Stimulated activated CD4-positive, alpha-beta T cell treated with anti-CD3 and anti-CD28 coated beads, Interleukin-2, amount 100 ng/mL, for 48 hours (primary cell): ENCODE data around the gene MSTO1.
"Not testable (repeated sequence)": the region's sequence is repeated elsewhere in the genome, so short reads cannot be mapped to it uniquely, and the experiment has no call there.

Experiments used
- DNase-seq, 2 donors: peaks; one replicate each; pipeline ENCODE4 v3.0.0-alpha.2; 2020

The MSTO1 gene

DNA sequence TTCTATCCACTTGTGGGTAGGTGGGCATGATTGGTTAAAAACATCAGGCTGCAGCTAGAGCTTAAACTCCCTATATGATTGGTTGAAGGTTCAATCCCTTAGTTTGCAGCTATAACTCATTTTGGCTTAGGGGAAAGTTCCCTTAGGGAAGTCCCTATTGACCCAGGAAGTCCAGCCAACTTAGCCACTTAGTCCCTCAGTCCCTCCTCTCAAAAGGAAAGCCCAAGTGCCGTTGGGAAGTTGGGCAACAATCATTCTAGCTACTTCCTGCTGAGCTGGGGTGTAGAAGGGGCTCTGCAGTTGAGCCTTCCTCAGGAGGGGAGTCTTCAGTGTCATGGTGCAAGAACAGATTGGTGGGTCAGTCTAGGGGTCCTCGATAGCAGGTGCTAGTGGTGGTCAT is 12.2 kb downstream of the MSTO1 start:
- DNase-seq, result no peak

DNA sequence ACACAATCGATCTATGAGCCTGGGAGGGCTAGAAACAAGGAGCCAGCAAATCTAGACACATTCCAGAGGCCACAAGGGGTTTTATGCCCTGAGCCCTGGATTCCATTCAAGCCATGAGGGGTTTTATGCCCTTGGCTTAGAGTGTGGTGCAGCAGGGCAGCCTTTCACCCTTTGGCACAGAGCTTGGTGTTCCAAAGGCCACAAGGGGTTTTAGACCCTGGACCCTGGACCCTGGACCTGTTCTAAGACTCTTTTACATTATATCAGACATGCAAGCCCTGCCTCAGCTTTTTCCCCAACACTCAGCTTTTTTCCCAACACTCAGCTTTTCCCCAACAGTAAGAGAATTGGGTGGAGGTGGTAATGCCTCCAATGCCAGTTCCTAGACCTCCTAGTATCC is 13.3 kb downstream of the MSTO1 start:
- no peak for DNase-seq

DNA sequence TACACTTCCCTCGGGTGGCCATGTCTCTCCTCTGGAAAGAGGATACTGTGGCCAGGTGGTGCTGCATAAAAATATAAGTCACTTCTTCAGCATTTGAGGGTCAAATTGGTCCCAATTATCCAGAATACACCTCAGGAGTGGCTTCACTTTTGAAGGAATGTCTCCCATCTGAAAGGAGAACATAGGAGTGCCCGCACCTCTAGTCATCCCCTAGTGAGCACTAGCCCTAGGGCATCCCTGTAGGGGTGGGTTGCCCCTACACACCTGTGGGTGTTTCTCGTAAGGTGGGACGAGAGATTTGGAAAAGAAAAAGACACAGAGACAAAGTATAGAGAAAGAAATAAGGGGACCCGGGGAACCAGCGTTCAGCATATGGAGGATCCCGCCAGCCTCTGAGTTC is 16.4 kb downstream of the MSTO1 start:
- DNase-seq, result not testable (repeated sequence)

DNA sequence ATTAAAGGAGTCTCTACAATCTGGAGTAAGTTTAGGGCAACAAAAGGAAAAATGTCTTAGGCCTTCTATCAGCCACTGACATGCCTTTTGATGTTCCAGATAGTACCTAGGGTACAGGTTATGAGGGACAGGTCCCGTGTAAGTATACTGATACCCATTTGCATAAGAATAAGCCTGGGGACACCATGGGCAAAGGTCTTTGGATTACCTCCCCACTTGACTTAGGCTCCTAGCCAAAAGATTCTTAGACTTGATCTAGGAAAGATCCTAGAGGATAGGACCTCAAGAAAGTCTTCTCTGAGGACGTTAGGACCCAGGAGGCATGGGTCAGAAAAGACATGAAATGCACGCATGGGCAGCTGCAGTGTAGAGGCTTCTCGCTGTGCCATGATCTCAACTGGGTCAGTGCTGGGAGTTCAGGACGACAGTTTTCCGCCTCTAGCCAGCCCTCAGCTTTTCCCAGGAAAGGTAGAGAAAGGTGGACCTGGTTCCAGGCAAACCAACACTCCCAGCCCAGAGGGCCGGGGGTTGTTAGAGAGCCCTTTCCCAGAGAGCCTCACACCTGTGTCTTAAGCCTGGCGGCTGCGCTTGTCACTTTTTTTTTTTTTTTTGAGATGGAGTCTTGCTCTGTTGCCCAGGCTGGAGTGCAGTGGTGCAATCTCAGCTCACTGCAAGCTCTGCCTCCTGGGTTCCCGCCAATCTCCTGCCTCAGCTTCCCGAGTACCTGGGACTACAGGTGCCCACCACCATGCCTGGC is 26.6 kb downstream of the MSTO1 start:
- DNase-seq, result no peak

DNA sequence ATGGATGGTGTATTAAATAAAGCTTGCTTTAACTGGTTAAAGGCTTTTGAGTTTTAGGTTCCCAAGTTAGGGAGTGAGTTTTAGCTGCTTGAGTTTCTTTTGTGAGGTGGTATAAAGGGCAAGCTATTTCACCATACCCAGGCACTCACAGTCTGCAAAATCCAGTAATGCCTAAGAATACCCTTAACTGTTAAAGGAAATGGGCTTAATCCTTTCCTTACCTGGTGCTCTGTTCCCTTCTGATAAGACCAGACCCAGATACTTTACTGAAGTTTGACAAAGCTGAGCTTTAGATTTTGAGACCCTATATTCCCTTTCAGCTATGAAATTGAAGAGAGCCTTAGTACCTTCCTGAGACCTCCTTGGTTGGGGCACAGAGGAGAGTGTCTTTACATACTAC is 30.3 kb downstream of the MSTO1 start:
- no peak for DNase-seq

DNA sequence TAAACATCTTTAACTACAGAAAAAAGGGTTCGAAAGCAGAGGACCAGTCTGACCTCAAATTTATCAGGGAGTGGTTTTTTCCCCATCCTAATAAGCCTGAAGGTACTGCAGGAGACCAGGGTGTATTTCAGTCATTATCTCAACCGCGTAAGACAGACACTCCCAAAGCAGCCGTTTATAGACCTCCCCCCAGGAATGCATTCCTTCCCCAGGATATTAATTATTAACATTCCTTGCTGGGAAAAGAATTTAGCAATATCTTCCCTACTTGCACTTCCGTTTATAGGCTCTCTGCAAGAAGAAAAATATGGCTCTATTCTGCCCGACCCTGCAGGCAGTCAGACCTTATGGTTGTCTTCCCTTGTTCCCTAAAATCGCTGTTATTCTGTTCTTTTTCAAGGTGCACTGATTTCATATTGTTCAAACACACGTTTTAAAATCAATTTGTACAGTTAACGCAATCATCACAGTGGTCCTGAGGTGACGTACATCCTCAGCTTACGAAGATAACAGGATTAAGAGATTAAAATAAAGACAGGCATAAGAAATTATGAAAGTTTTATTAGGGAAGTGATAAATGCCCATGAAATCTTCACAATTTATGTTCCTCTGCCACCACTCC is 32.7 kb downstream of the MSTO1 start:
- DNase-seq, result not testable (repeated sequence)

DNA sequence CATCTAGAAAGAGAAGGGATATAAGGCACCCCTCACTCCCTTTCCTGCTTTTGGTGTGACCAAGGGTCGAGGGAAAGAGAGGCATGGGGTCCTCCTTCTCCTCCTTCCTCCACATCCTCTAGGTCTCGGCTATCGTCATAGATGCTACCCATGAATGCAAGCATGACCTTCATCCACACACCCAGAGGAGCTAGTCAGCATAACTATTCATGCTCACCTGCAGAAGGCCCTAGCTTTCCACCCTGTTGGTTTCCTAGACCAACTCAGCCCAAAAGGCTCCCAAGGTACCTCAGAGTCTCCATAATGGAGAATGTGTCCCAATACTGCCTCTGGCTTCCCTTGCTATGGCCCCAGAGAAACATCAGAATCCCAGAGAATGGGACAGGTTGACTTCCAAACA is 33.2 kb downstream of the MSTO1 start:
- DNase-seq, result no peak

DNA sequence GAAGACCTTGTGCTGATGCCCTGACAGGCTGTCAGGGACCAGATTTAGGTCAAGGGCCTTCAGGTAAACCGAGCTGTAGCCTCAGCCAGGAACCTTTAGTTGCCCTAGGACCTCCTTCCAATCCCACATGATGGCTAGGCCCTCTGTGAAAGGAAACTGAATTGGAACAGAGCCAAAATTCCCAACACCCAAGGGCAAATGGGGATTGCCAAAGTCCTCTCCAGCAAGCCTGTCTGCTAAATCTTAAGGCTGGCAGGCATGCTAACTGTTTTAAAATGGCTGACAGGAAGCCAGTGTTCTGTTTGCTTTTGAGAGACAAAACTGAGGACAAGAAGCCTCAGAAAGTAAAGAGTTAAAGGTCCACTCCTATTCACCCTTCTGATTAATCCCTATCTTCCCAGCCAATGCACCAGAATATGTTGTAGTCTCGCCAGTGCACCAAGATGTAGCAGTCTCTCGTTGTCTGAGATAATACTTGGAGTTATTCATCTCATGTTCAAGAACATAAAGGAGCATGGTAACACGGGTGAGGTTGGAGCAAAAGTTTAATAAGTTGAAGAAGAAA is 35.1 kb downstream of the MSTO1 start:
- no peak for DNase-seq

DNA sequence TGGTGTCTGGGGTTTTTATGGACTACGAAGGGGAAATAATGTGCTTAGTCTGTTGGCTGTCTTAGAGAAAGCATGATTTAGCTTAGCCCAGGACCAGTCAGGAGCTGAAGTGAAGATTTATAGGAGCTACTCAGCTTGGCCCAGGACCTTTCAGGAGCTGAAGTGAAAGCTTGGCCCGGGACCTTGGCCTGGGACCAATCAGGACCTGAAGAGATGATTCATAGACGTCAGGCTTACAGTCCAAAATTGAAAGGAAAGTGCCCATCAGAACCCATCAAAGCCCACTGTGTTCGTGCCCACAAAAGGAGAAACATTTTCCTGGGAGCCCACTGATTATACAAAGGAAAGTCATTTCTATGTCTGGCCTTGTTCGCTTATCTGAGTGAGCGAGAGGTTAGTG is 35.6 kb downstream of the MSTO1 start:
- no peak for DNase-seq

DNA sequence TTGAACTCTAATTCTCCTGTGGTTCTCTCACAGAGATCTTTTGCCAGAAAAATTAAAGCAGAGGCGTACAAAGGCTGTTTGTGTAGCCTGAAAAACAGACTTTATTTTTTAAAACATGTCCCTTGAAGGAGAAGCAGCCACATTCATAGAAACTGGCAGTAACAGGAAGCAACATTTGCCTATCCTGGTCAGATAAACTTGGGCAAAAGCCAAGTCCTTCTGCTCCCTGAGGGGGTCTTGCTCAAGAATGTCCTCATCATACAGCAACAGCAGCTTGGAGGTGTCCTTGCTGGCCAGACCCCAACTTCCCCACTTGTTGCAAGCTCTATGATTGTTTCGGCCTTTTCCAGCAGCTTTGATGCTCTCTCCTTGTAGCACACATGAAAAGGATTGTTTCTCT is 36.3 kb downstream of the MSTO1 start:
- DNase-seq, result no peak

DNA sequence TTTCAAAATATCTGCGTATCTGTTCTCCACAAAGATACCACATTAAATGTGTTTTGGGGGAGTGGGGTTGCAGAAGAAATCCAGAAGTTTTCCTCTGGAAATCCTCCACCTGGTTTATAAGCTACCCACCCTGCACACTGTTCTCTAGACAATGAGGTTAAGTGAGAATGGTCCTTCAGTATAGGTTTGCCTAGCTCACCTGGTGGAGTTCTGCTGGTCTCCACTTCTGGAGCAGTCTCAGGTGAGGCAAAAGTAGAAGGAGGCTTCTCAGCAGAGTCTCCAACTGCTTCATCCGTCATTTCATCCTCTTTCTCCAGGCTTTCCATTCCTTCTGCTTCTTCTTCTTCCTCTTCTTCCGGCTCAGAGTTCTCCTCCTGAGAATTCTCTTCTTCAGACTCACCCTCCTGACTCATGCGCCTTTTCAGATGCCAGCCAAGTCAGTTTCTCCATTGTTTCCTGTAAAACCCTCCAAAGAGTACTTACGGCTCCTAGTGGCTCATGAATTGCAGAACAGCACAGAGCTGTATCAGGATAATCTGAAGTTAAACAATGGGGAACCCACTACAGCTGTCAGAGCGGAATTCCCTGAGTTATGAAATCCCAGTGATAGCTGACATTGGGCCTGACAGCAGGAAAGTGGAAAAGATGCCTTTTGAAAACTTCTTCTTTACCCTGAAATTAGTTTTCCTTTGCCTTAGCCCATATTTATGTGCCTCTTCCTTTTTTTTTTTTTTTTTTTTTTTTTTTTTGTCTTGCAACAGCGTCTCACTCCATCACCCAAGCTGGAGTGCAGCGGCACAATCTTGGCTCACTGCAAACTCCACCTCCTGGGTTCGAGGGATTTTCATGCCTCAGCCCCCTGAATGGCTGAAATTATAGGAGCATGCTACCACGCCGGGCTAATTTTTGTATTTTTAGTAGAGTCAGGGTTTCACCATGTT is 38.5 kb downstream of the MSTO1 start:
- no peak for DNase-seq

DNA sequence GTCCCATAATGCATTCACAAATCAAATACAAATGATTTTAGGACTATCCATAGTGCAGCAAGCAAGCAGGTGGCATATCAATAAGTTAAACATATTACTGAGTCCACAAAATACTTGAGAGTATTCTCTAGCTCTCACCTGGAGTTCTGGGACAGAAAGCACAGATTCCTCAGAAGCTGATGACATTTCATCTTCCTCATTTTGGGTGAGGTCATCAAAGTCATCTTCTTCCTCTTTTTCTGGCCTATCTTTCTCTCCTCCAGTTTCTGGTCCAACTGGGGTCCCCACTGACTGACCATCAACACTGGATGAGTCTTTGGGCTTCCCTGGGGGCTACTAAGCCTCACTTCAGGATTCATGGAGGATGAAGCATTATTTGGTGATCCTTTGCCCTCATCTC is 39.7 kb downstream of the MSTO1 start:
- no peak for DNase-seq

DNA sequence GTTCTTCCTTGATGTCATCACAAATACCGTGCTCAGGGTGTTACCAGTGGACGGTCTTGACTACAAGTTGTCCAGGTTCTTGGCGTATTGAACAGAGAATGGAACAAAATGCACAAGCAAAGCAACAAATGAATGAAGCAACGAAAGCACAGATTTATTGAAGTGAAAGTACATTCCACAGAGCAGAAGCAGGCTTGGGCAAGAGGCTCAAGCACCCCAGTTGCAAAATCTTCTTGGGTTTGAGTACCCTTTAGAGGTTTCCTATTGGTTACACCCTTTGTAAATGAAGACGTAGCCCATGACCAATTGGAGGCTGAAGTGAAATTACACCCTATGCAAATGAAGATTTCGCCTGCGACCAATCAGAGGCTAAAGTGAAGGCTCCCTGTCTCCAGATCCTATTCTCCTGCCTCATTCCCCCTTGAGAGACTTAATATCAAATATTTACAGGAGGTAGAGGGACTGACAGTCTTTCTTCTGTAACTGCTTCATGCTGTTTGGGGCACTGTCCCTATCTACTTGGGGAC is 40.3 kb downstream of the MSTO1 start:
- DNase-seq, result no peak

DNA sequence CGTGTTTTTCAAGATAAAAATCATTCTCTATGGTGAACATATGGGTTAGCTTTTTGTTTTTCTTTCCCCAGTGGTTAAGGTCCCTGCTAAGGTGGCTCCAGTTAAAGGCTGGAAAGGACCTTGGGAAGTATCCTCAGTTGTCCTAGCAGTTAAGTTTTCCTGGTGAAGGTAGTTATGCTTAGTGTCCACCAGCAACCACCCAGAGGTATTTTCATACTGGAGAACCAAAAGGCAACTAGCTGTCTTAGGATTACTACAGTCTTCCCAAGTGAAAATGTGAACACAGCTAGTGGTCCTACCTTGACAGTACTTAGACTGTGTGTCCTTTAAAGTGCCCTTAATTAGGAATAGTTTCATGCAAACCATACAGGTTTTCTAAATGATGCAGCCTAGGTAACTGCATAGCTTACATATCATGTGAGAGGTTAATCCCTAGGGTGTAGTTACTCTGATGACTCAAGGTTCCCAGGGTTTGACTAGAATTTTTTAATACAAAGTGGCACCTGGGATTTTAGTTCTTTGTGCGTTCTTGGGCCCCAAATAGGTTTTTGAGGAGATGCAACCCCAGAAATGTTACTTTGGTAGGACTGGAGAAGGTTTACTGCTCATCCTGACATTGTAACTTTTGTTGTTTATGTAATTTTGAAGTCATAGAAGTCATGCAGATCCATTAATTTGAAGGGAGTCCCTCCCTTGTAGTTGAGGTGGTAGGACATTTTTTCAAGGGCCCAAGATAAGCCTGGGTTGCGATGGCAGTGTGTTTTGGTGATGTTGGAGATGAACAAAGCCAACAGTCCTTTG is 42.0 kb downstream of the MSTO1 start:
- DNase-seq, result no peak

DNA sequence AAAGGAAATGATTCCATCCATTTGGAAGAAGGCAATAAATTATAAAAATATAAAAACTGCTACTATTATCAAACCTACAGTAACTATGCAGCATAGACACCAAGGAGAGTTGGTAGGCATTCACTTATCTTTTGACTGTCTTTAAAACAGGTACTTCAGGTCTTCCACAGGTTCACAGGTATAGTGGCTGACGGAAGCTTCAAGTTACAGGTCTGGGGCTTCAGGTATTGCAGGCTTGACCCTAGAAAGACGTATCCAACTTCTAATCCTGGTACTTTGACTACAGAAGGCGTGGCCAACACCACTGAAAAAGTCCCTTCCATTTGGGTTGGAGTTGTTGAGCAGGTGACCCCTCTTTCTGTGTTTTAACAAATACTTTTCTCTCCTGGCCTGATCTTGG is 42.9 kb downstream of the MSTO1 start:
- no peak for DNase-seq

DNA sequence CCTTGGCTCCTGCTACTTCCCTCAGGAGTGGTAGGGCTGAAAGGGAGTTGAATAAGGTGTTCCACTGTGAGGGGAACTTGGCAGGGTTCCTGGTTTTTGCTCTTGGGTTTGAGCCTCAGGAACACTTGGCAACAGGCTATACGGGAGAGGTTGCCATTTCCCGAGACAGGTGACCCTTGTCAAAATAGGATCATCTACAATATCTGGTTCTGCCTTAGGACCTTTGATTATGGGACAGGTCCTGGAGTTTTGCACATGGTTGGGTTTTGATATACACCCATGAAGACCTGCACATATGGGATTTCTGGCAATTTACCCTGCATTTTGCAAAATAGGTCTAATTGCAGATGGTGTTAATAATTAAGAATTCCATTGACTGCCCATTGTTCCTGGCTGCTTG is 47.4 kb downstream of the MSTO1 start:
- no peak for DNase-seq

DNA sequence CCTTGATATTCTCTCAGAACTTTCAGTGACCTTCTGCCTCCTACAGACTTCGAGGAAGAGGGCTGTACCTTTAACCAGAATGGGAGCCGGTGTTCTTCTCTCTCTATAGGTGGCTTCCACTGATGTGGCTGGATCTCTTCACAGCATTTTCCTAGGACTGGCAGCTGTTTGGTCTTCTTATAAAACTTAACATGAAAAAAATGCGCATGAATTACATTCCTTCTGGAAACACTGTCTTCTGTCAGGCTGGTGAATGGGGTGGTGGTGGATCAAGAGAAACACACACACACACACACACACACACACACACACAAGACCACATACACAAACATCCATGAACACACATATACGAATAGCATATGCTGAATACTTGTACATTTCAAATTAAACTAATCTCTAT is 51.2 kb downstream of the MSTO1 start:
- DNase-seq, result not testable (repeated sequence)
